Amniotic epithelial cell (primary cell): ENCODE data around the gene TTC28.
"Not testable (repeated sequence)": the region's sequence is repeated elsewhere in the genome, so short reads cannot be mapped to it uniquely, and the experiment has no call there.

ENCODE experiments used
- DNase-seq: peaks from one replicate; pipeline ENCODE4 v3.0.0-alpha.2; 2010; ENCODE audit warnings: low read depth

The TTC28 gene

GRCh38 chr22:28481725-28482124, 197.9 kb downstream of the TTC28 start:
- no peak for DNase-seq

GRCh38 chr22:28480000-28480715, 199.5 kb downstream of the TTC28 start:
- peak; percentile 6 for DNase-seq

- DNase-seq, result no peak
These were observed 201.1 kb downstream of the TTC28 start for GRCh38 chr22:28478564-28478963.

GRCh38 chr22:28477556-28477955, 202.1 kb downstream of the TTC28 start:
- no peak for DNase-seq

GRCh38 chr22:28474330-28474729, 205.3 kb downstream of the TTC28 start:
- no peak for DNase-seq

- no peak for DNase-seq
These were observed 206.4 kb downstream of the TTC28 start for GRCh38 chr22:28473258-28473657.

- not testable (repeated sequence) for DNase-seq
These were observed 212.6 kb downstream of the TTC28 start for GRCh38 chr22:28467055-28467454.

- no peak for DNase-seq
These were observed 213.2 kb downstream of the TTC28 start for GRCh38 chr22:28466399-28466798.

GRCh38 chr22:28465841-28466240, 213.8 kb downstream of the TTC28 start:
- DNase-seq, result no peak

- DNase-seq, result no peak
These were observed 215.5 kb downstream of the TTC28 start for GRCh38 chr22:28464127-28464526.

GRCh38 chr22:28463408-28463807, 216.2 kb downstream of the TTC28 start:
- not testable (repeated sequence) for DNase-seq

GRCh38 chr22:28462901-28463300, 216.7 kb downstream of the TTC28 start:
- DNase-seq, result no peak

- no peak for DNase-seq
These were observed 217.6 kb downstream of the TTC28 start for GRCh38 chr22:28462041-28462440.

- no peak for DNase-seq
These were observed 225.1 kb downstream of the TTC28 start for GRCh38 chr22:28454431-28455064.

- no peak for DNase-seq
These were observed 229.5 kb downstream of the TTC28 start for GRCh38 chr22:28450109-28450508.

- no peak for DNase-seq
These were observed 230.6 kb downstream of the TTC28 start for GRCh38 chr22:28449041-28449440.

GRCh38 chr22:28448625-28449024, 231.0 kb downstream of the TTC28 start:
- DNase-seq, result no peak

- DNase-seq, result no peak
These were observed 235.0 kb downstream of the TTC28 start for GRCh38 chr22:28444659-28445058.

GRCh38 chr22:28443526-28443876, 236.1 kb downstream of the TTC28 start:
- DNase-seq, result peak; percentile 79

- DNase-seq, result peak; percentile 38
These were observed 236.7 kb downstream of the TTC28 start for GRCh38 chr22:28442711-28443525.

- peak; percentile 79 for DNase-seq
These were observed 237.4 kb downstream of the TTC28 start for GRCh38 chr22:28442264-28442710.

- DNase-seq, result peak; percentile 26
These were observed 237.8 kb downstream of the TTC28 start for GRCh38 chr22:28441720-28442263.
